ENCODE data around the gene XCL1. TPM values are rescaled to one million over a fixed set of nuclear protein-coding genes. Genes with fewer than 3 reads are reported as not detected.

Gene XCL1
- polyA plus RNA-seq, 1 donor from 2014 or later, result 2.3 TPM

DNA sequence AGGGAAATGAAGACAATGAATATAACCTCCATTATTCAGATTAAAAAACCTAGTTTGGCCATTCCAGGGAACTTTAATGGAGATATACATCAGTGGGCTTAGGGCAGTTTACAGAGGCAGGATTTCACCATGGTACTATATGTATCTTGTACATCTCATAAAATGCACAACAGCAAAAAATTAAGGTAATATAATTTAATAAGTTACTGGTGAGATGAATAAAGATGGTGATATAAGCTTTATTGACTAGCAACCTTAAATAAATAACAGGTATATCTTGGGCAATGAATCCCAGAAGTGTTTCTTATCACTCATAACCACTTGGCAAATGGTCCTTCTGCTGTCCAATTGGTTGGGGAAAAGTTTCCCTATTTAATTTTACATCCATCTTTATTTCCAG is 29.0 kb downstream of the XCL1 start:
- no peak overlapping the region for H3K4me2 ChIP-seq (ENCODE audit: low read length)
- H3K9ac ChIP-seq (ENCODE audit: low read length), result no peak overlapping the region
- H2AFZ ChIP-seq (ENCODE audit: low read depth, low read length), result no peak overlapping the region
- no peak overlapping the region for H3K27ac ChIP-seq (ENCODE audit: low read length)
- no peaks in the 10 kb centered on the region for H3K9me3 ChIP-seq (ENCODE audit: low read length)
- TF ChIP-seq, protein P1, sequence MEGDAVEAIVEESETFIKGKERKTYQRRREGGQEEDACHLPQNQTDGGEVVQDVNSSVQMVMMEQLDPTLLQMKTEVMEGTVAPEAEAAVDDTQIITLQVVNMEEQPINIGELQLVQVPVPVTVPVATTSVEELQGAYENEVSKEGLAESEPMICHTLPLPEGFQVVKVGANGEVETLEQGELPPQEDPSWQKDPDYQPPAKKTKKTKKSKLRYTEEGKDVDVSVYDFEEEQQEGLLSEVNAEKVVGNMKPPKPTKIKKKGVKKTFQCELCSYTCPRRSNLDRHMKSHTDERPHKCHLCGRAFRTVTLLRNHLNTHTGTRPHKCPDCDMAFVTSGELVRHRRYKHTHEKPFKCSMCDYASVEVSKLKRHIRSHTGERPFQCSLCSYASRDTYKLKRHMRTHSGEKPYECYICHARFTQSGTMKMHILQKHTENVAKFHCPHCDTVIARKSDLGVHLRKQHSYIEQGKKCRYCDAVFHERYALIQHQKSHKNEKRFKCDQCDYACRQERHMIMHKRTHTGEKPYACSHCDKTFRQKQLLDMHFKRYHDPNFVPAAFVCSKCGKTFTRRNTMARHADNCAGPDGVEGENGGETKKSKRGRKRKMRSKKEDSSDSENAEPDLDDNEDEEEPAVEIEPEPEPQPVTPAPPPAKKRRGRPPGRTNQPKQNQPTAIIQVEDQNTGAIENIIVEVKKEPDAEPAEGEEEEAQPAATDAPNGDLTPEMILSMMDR (IDR thresholded peaks at IDR 0.05; ENCODE audit: poor library complexity, severe bottlenecking), result no peak
- TF ChIP-seq, protein P2, sequence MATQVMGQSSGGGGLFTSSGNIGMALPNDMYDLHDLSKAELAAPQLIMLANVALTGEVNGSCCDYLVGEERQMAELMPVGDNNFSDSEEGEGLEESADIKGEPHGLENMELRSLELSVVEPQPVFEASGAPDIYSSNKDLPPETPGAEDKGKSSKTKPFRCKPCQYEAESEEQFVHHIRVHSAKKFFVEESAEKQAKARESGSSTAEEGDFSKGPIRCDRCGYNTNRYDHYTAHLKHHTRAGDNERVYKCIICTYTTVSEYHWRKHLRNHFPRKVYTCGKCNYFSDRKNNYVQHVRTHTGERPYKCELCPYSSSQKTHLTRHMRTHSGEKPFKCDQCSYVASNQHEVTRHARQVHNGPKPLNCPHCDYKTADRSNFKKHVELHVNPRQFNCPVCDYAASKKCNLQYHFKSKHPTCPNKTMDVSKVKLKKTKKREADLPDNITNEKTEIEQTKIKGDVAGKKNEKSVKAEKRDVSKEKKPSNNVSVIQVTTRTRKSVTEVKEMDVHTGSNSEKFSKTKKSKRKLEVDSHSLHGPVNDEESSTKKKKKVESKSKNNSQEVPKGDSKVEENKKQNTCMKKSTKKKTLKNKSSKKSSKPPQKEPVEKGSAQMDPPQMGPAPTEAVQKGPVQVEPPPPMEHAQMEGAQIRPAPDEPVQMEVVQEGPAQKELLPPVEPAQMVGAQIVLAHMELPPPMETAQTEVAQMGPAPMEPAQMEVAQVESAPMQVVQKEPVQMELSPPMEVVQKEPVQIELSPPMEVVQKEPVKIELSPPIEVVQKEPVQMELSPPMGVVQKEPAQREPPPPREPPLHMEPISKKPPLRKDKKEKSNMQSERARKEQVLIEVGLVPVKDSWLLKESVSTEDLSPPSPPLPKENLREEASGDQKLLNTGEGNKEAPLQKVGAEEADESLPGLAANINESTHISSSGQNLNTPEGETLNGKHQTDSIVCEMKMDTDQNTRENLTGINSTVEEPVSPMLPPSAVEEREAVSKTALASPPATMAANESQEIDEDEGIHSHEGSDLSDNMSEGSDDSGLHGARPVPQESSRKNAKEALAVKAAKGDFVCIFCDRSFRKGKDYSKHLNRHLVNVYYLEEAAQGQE (IDR thresholded peaks at IDR 0.05; ENCODE audit: borderline replicate concordance), result no peak
- TF ChIP-seq SMC3 (conservative IDR thresholded peaks at IDR 0.05; ENCODE audit: poor library complexity), result no peak
- no peak for TF ChIP-seq EP300 (conservative IDR thresholded peaks at IDR 0.05; ENCODE audit: poor library complexity, severe bottlenecking)
- TF ChIP-seq RAD21 (conservative IDR thresholded peaks at IDR 0.05), result no peak
- TF ChIP-seq EZH2 (IDR thresholded peaks at IDR 0.05; ENCODE audit: borderline replicate concordance, insufficient read depth, low read length, poor library complexity, severe bottlenecking), result no peak
- TF ChIP-seq TAF1 (IDR thresholded peaks at IDR 0.05; ENCODE audit: low read depth), result no peak
- TF ChIP-seq POLR2AphosphoS5 (IDR thresholded peaks at IDR 0.05), result no peak
- TF ChIP-seq MXI1 (conservative IDR thresholded peaks at IDR 0.05; ENCODE audit: poor library complexity, severe bottlenecking), result no peak
- no peaks in the 10 kb centered on the region for H3K27me3 ChIP-seq (ENCODE audit: insufficient read depth, low read depth, low read length)
- H4K20me1 ChIP-seq (ENCODE audit: insufficient read depth), result no peaks in the 10 kb centered on the region
- H3K79me2 ChIP-seq (replicated peaks; ENCODE audit: insufficient read depth, low read length), result no peaks in the 10 kb centered on the region
- H3K9me2 ChIP-seq (ENCODE audit: insufficient read depth, low read length), result no peaks in the 10 kb centered on the region
- no peak overlapping the region for H3K4me3 ChIP-seq (ENCODE audit: low read length)
- H3K36me3 ChIP-seq (ENCODE audit: insufficient read depth, low read length), result no peaks in the 10 kb centered on the region
- no peaks in the 10 kb centered on the region for H3F3A ChIP-seq (ENCODE audit: insufficient read depth, low read length, poor library complexity, severe bottlenecking)

DNA sequence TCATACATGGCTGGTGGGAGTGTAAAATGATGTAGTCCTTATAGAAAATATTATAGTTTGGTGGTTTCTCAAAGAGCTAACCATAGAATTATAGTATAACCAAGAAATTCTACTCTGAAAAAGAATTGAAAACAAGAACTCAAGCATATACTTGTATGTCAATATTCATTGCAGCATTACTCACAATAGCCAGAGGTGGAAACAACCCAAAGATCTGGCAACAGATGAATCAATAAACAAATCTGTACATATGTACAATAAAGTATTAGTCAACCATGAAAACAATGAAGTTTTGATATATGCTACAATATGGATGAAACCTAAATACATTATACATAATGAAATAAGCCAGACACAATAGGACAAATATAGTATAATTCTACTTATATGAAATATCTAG is 29.7 kb downstream of the XCL1 start:
- no peak overlapping the region for H3K27ac ChIP-seq (ENCODE audit: low read length)
- no peak overlapping the region for H3K4me3 ChIP-seq (ENCODE audit: low read length)
- TF ChIP-seq TAF1 (IDR thresholded peaks at IDR 0.05; ENCODE audit: low read depth) (no peak), POLR2AphosphoS5 (IDR thresholded peaks at IDR 0.05) (no peak), SMC3 (conservative IDR thresholded peaks at IDR 0.05; ENCODE audit: poor library complexity) (no peak), EP300 (conservative IDR thresholded peaks at IDR 0.05; ENCODE audit: poor library complexity, severe bottlenecking) (no peak), MXI1 (conservative IDR thresholded peaks at IDR 0.05; ENCODE audit: poor library complexity, severe bottlenecking) (no peak), RAD21 (conservative IDR thresholded peaks at IDR 0.05) (no peak), EZH2 (IDR thresholded peaks at IDR 0.05; ENCODE audit: borderline replicate concordance, insufficient read depth, low read length, poor library complexity, severe bottlenecking) (no peak)
- TF ChIP-seq, protein P2 (IDR thresholded peaks at IDR 0.05; ENCODE audit: borderline replicate concordance), result no peak
- TF ChIP-seq, protein P1 (IDR thresholded peaks at IDR 0.05; ENCODE audit: poor library complexity, severe bottlenecking), result no peak
- H4K20me1 ChIP-seq (ENCODE audit: insufficient read depth), result no peaks in the 10 kb centered on the region
- H3K9me3 ChIP-seq (ENCODE audit: low read length), result no peaks in the 10 kb centered on the region
- H3K79me2 ChIP-seq (replicated peaks; ENCODE audit: insufficient read depth, low read length), result no peaks in the 10 kb centered on the region
- H3K4me2 ChIP-seq (ENCODE audit: low read length), result no peak overlapping the region
- H3K9me2 ChIP-seq (ENCODE audit: insufficient read depth, low read length), result no peaks in the 10 kb centered on the region
- no peaks in the 10 kb centered on the region for H3F3A ChIP-seq (ENCODE audit: insufficient read depth, low read length, poor library complexity, severe bottlenecking)
- no peak overlapping the region for H2AFZ ChIP-seq (ENCODE audit: low read depth, low read length)
- H3K9ac ChIP-seq (ENCODE audit: low read length), result no peak overlapping the region
- H3K36me3 ChIP-seq (ENCODE audit: insufficient read depth, low read length), result no peaks in the 10 kb centered on the region
- H3K27me3 ChIP-seq (ENCODE audit: insufficient read depth, low read depth, low read length), result no peaks in the 10 kb centered on the region

Data from neural cell (in vitro differentiated cells).